Gastrocnemius medialis (tissue), 4 donors: ENCODE measurements around the gene ALPL. TPM values are rescaled to one million over a fixed set of nuclear protein-coding genes. Genes with fewer than 3 reads are reported as not detected.

Experiments
- ATAC-seq, 2 donors: fragments of 150-250 bp; one replicate each; pipeline ENCODE4 v1.9.1; 2016
- DNase-seq, 2 donors: peaks; one replicate each; pipeline ENCODE4 v3.0.0-alpha.2; 2019
- H3K27ac ChIP-seq, 4 donors: fragments of 200-600 bp; sonication (generic); 1 replicate in 1 of 4; 2 replicates in 3 of 4; pipeline ENCODE4 v1.5.1; 2016 to 2018; ENCODE audit warnings: mild to moderate bottlenecking in 2 of 4, moderate library complexity in 1 of 4
- H3K27me3 ChIP-seq, 3 donors: fragments of 200-600 bp; sonication (generic) in 2 of 3; 1 replicate in 1 of 3; 2 replicates in 2 of 3; pipeline versions ENCODE4 v1.5.1 to v1.6.0; 2016 to 2019; ENCODE audit warnings: mild to moderate bottlenecking in 1 of 3, moderate library complexity in 1 of 3
- H3K36me3 ChIP-seq, 2 donors: fragments of 200-600 bp; sonication (generic) in 1 of 2; one replicate each; pipeline ENCODE4 v1.5.1; 2017 to 2018
- H3K4me1 ChIP-seq, 2 donors: fragments of 200-600 bp; sonication (generic) in 1 of 2; one replicate each; pipeline ENCODE4 v1.5.1; 2016 to 2017; ENCODE audit warnings: mild to moderate bottlenecking in 2 of 2
- H3K4me3 ChIP-seq, 4 donors: fragments of 200-600 bp; sonication (generic) in 3 of 4; 1 replicate in 1 of 4; 2 replicates in 3 of 4; pipeline ENCODE4 v1.5.1; 2016 to 2019; ENCODE audit warnings: mild to moderate bottlenecking in 2 of 4
- H3K9me3 ChIP-seq, 3 donors: fragments of 200-600 bp; sonication (generic) in 2 of 3; 1 replicate in 1 of 3; 2 replicates in 2 of 3; pipeline ENCODE4 v1.5.1; 2016 to 2019
- CTCF ChIP-seq, 5 experiments: fragments of 450-650 bp in 3 of 5; fragments of 200-600 bp in 2 of 5; sonication (generic) in 2 of 5; IDR thresholded peaks in 4 of 5; conservative IDR thresholded peaks in 1 of 5; 1 replicate in 4 of 5; 2 replicates in 1 of 5; pipeline ENCODE4 v1.5.1; 2016 to 2019; ENCODE audit warnings: antibody characterized with exemption in 5 of 5, mild to moderate bottlenecking in 3 of 5, moderate library complexity in 3 of 5
- POLR2A ChIP-seq, 2 donors: fragments of 450-650 bp; IDR thresholded peaks; one replicate each; pipeline ENCODE4 v1.6.1; 2017; ENCODE audit warnings: antibody characterized with exemption in 2 of 2, mild to moderate bottlenecking in 2 of 2, moderate library complexity in 2 of 2
- in situ Hi-C, 4 donors: fragments of 200-750 bp; cut with MboI; loops; one replicate each; pipeline versions ENCODE4 v1.15.0 to v1.8.0; 2017; ENCODE audit warnings: low sequenced_read_pairs in 4 of 4
- intact Hi-C: fragments of 100-400 bp; cut with DNase I; formaldehyde crosslinking; loops from one replicate; pipeline ENCODE4 v1.15.1; 2023; ENCODE audit warnings: low total_unique reads
- total RNA-seq, 4 donors: library from RNA; depleted of rRNA; stranded (reverse); fragments of >200 nt; gene quantifications; one replicate each; pipeline versions ENCODE4 v1.1.0 to v1.2.3, GENCODE V29; 2016

ALPL gene
- total RNA-seq, 4 donors from 2014 or later, result 0.90 to 3.6 (median 2.2) TPM

DNA sequence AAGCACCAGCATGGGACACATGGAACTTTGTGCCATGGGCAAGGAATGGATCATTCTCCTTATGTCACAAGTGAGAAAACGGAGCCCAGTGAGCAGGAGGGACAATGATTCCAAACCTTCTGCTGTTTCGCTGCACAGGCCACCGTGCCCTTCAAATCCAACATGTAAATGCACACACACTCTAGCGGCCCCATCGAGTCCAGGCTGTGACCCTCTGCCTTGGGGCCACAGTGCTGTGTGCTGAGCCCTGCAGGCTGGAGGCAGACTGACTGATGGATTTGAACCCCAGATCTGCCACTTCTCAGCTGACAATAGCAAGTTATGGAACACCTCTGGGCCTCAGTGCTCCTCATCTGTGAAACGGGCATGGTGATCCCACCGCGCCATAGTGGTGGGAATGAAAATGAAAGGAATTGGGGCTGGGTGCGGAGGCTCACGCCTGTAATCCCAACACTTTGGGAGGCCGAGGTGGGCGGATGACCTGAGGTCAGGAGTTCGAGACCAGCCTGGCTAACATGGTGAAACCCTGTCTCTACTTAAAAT lies 63.6 kb downstream of the ALPL start:
- H3K4me3 ChIP-seq, result no peak overlapping the region
- no peaks in the 10 kb centered on the region for H3K27me3 ChIP-seq
- intact Hi-C loops, result no loop called here
- DNase-seq, result no peak
- TF ChIP-seq CTCF (IDR thresholded peaks at IDR 0.05 in 4 of 5, conservative IDR thresholded peaks at IDR 0.05 in 1 of 5) (no peak), POLR2A (IDR thresholded peaks at IDR 0.05) (no peak)
- H3K36me3 ChIP-seq, result no peaks in the 10 kb centered on the region
- in situ Hi-C loops, result no loop called here
- H3K4me1 ChIP-seq, result peaks cover 8% of the 10 kb centered on the region in 2 donors
- ATAC-seq, result no peak
- no peak overlapping the region for H3K27ac ChIP-seq
- H3K9me3 ChIP-seq, result no peaks in the 10 kb centered on the region

- Histone ChIP-seq H3K9me3 (no peaks in the 10 kb centered on the region), H3K36me3 (no peaks in the 10 kb centered on the region), H3K27me3 (no peaks in the 10 kb centered on the region), H3K27ac (peak overlapping the region in 1 of 4 donors; percentile 10), H3K4me1 (peaks cover 8% of the 10 kb centered on the region in 2 donors), H3K4me3 (no peak overlapping the region)
- in situ Hi-C loops, result no loop called here
- intact Hi-C loops, result no loop called here
- DNase-seq, result no peak
- TF ChIP-seq CTCF (IDR thresholded peaks at IDR 0.05 in 4 of 5, conservative IDR thresholded peaks at IDR 0.05 in 1 of 5), result no peak
- no peak for TF ChIP-seq POLR2A (IDR thresholded peaks at IDR 0.05)
- no peak for ATAC-seq
These were observed 64.3 kb downstream of the ALPL start for GRCh38 chr1:21573475-21573874.

DNA sequence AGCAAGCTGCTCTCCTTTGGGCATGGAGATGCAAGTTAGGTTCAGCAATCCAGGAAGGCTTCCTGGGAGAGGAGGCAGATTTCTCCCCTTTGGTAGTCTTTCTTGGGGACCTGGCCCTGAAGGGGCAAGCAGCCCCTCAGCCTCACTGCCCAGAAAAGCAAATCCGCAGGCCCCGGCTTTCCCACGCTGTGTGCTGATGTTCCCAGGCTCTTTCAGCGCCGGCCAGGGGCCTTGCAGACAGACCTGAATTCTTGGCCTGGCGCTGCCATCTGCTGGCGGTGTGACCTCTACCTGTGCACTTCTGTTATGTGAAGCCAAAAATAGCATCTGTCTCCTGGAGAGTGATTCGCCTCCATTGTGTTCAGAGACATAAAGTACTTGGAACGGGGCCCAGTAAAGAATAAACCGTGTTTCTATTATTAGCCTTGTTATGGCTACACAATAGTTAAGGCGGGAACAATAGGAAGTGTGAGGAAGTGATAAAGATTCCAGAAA lies 64.8 kb downstream of the ALPL start:
- in situ Hi-C loops (no loop called here), intact Hi-C loops (loop anchor here (1.0 kb wide), 1 partner anchor 65 kb away; the partner anchor contains the start of gene ALPL)
- Histone ChIP-seq H3K27ac (peak overlapping the region; percentile 59 to 78 (median 71)), H3K9me3 (no peaks in the 10 kb centered on the region), H3K4me3 (no peak overlapping the region), H3K4me1 (peaks cover 8% of the 10 kb centered on the region in 2 donors), H3K36me3 (no peaks in the 10 kb centered on the region), H3K27me3 (no peaks in the 10 kb centered on the region)
- DNase-seq (peak; percentile 12 to 44), ATAC-seq (peak; percentile 88 to 92)
- TF ChIP-seq CTCF (IDR thresholded peaks at IDR 0.05 in 4 of 5, conservative IDR thresholded peaks at IDR 0.05 in 1 of 5) (peak; percentile 17 to 48 (median 36)), POLR2A (IDR thresholded peaks at IDR 0.05) (no peak)

GRCh38 chr1:21574466-21575151 lies 65.4 kb downstream of the ALPL start:
- TF ChIP-seq POLR2A (IDR thresholded peaks at IDR 0.05) (no peak), CTCF (IDR thresholded peaks at IDR 0.05 in 4 of 5, conservative IDR thresholded peaks at IDR 0.05 in 1 of 5) (peak in 1 of 5 experiments; percentile 6)
- Histone ChIP-seq H3K27ac (peak overlapping the region; percentile 59 to 78 (median 71)), H3K36me3 (no peaks in the 10 kb centered on the region), H3K4me1 (peaks cover 8% of the 10 kb centered on the region in 2 donors), H3K27me3 (no peaks in the 10 kb centered on the region), H3K9me3 (no peaks in the 10 kb centered on the region), H3K4me3 (no peak overlapping the region)
- ATAC-seq (peak; percentile 41 to 61), DNase-seq (peak in 1 of 2 donors; percentile 8)
- in situ Hi-C loops (no loop called here), intact Hi-C loops (loop anchor here (1.0 kb wide), 1 partner anchor 65 kb away; the partner anchor contains the start of gene ALPL)
